Measurements from ENCODE around the gene FOXC2.

The FOXC2 gene

DNA sequence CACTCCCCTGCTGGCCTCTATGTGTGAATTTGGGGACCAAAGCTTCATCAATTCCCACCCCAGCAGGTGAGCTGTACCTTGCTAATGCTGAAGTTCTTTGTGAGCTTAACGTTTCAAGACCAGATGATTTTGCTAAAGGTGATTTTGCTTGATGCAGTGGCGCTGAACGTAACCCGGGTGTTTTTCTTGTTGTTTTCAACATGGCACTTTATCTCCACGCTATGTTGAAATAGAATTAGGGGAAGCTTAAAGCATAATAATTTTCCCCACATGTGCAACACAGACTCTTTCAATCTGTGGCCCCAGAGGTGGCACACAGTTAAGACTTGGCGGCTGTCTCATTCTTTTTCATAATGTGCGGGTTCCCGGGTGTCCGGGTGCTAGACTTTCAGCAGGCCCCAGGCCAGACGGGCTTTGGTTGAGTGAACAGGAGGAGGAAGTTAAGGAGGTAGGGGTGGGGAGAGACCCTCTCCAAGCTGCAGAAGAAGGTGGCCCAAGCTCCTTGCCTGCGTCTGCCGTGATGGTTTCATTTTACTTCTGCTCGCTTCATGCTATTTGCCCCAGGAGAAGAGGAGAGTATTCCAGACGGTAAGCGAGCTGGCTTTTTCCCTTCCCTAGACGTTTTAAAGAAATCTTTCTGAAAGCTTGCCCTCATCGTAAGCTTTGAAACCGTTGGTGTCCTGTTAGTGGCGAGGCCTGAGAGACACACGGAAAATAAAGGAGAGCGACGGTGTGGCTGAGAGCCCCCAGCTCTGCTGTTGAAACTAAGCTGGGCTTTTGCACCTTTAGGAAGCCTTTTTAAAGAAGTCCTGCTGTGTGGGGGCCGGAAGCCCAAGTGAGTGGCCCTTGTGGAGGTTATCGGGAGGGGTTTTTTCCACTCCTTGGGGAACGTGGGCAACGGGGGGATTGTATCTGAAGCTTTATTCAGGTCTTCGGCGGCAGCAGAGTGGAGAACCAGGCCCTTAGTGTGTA, 4.2 kb downstream of the FOXC2 start:
- in situ Hi-C loops (cut with MboI; ENCODE audit: low sequenced_read_pairs): loop anchor here (25.0 kb wide), 3 partner anchors 491 to 1066 kb away; no protein-coding TSS in a partner anchor

DNA sequence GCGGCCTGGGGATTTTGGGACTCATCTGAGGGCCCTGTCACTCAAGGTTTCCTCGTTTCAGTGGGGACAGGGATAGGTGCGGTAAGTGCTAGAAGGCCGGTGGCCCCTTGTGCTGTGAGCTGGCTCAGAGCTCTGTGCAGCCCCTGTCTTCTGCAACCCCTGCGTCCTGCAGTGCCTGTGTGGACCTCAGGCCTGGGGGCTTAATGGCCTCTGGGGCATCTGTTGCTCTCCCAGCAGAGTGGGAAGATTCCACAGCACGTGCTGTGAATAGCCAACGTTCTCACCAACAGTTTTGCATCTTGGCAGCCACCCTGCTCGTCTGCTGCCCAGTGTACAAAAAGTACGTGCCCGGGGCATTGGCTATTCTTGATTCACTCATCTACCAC, 4.9 kb downstream of the FOXC2 start:
- in situ Hi-C loops (cut with MboI; ENCODE audit: low sequenced_read_pairs): loop anchor here (25.0 kb wide), 3 partner anchors 491 to 1066 kb away; no protein-coding TSS in a partner anchor

DNA sequence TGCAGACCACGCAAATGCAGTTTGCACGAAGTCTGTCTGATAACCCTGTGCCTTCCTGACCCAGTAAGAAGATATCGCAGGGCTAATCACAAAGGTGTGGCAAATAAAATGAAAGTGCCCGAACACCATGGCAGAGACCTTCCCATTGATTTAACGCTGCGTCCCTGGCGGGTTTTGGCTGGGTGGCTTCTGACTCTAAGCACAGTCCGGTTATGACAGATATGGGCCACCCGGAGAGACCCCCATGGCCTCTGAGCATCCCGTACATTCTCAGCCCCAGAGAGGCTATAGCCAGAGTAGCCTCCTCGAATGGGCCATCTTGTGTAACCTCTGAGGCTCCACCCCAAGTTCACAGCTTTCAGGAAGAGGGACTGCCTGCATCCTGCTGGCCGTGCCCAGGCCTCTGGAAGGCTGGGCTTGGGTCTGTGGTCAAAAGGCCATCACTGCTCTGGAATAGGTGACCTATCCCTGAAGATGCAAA, 5.5 kb downstream of the FOXC2 start:
- in situ Hi-C loops (cut with MboI; ENCODE audit: low sequenced_read_pairs): loop anchor here (25.0 kb wide), 3 partner anchors 490 to 1065 kb away; no protein-coding TSS in a partner anchor

DNA sequence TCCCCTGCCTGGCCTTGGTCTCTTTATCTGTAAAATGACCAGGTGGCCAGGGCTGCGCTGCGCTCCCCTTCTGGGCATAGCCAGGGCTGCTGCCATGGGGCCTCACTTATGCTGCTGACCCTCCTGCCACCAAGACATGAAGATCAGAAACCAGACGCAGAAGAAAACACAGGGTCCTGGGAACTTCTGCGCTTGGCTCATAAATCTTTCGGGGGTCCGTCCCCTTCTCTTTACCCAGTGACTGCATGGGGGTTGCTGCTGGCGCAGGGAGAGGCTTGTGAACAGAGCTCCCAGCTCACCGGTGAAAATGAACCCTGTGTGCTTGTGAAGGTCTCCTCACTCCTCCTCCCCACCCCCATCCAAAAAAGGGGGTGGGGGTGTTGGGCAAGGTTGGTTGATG, 6.0 kb downstream of the FOXC2 start:
- in situ Hi-C loops (cut with MboI; ENCODE audit: low sequenced_read_pairs): loop anchor here (25.0 kb wide), 3 partner anchors 490 to 1065 kb away; no protein-coding TSS in a partner anchor

DNA sequence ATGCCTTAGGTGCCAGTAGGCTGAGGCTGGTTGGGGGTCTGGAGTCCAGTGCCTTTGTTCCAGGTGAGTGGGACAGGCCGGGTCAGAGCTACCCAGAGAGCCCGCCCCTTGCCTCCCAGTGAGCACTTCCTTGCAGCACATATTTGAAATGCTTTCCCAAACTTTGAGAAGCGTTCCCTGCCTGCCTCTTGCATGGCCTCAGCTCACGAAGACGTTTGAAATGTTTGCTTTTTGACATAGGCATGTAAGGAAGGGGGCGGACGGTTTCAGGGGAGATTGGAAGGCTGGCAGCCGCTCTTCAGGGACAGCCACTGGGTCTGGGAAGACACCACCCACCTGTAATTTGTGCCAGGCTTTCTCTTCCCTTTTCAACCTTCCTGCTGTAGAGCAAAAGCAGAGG, 6.6 kb downstream of the FOXC2 start:
- in situ Hi-C loops (cut with MboI; ENCODE audit: low sequenced_read_pairs): loop anchor here (25.0 kb wide), 3 partner anchors 489 to 1064 kb away; no protein-coding TSS in a partner anchor

DNA sequence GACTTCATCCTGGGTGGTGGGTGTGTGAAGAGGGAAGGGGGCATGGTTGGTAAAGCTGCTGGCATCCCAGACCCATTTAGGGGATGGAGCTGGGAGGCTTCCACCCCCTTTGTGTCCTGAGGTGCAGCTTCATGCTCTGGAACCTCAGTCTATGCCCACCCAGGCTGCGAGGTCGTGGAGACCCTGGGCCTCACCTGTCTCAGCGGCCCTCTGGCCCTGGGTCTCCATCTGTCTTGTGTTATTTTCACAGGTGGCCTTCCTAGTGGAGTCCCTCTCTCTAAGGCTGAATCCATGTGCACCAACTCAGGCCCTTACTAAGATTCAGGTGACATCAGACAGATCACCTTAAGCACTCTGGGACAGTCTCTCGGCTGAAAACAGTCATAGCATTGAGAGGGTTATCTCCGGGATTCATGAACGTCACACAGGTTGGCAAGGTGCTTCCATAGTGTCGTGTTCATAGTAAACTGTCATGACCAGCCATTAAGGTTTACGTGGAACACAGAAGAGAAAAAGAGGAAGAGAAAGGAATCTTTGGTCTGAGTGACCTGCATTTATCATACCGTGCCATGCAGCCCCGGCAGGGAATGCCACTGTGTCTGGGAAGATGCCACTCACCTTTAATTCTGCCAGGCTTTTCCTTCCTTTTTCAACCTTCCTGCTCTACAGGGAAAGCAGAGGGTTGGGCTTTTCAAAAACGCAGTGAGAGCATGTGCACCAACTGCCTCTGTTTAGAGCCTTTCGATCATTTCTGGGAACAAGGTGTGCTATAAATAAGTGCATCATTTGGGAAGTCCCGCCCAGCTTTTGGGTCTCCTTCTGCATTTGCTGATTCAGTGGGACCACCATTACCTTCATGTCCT, 7.2 kb downstream of the FOXC2 start:
- in situ Hi-C loops (cut with MboI; ENCODE audit: low sequenced_read_pairs): loop anchor here (25.0 kb wide), 3 partner anchors 488 to 1063 kb away; no protein-coding TSS in a partner anchor

DNA sequence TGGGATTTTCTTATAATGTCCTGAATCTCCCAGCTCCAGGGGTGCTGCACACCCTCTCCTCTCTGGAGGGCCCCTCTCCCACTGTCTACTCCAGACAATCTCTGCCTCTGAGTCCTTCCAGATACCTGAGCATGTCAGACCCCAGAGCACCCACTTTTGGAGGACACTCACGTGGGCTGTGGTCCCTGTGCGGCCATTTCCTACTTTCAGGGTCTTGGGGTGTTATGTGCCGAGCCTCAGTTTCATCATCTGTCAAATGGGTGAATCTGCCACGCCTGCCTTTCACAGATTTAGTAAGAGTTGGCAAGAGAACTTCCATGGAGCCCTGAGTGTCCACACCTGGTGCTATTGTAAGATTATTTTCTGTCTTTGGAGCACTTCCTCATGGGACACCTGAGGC, 8.0 kb downstream of the FOXC2 start:
- in situ Hi-C loops (cut with MboI; ENCODE audit: low sequenced_read_pairs): loop anchor here (25.0 kb wide), 3 partner anchors 488 to 1063 kb away; no protein-coding TSS in a partner anchor

DNA sequence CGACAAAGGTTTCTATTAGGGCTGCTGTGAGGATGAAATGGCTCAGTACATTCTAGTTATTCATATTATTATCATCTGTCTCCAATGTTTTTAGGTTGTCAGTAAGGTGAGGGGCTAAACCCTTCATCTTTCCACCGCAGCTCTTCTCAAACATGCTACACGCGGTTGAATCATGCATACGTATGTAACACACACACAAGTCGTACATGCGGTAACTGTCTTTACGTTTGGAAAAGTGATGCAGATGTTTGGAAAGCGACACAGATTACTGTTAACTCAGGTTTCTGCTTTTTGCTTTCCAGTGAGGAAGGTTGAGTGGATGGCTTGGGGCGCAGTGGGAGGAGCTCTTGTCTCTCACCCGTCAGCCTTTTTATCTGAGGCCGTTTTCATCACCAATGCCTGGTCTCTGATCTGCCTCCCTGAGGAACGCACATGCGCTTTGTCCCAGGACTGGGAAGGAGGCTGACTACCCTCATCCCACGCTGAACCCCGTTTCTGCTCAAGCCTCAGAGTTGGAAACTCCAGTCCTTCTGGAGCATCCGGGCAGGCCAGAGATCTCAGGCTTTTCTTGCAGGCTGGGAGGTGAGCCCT, 8.6 kb downstream of the FOXC2 start:
- in situ Hi-C loops (cut with MboI; ENCODE audit: low sequenced_read_pairs): no loop called here

DNA sequence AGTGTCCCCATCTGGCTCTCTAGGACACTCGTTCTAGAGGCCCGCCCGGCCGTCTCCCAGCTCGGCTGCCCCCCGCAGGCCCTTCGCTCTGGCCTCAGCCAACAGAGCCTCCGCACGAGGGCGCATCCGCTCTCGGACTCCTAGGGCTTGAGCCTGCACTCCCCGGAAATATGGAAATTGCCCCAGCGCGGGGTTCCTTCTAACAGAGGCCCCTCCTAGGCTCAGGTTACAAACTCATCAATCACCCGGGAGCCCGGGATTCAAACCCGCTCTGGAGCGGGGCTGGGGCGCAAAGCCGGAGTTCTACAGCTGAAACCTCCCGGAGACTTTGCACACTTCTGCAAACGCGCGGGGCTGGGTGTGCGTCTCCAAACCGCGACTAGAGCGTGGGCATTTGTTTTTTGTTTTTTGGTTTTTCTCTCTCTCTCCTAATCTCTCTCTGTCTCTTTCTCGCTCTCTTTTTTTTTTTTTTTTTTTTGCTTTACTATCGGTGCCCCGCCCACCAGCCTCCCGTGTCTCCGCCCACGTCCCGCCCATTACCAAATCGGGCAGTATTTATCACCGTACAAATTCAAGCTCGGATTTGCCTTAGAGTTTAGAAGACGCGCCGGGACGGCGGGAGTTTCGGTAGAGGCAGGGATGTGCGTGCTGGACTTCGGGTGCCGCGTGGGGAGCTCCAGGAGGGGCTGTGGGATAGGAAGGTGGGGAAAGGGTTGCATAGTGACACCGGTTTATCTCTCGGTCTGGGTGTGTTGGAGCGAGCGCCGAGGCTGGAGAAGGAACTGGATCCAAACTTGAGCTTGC, 9.3 kb downstream of the FOXC2 start:
- in situ Hi-C loops (cut with MboI; ENCODE audit: low sequenced_read_pairs): no loop called here

DNA sequence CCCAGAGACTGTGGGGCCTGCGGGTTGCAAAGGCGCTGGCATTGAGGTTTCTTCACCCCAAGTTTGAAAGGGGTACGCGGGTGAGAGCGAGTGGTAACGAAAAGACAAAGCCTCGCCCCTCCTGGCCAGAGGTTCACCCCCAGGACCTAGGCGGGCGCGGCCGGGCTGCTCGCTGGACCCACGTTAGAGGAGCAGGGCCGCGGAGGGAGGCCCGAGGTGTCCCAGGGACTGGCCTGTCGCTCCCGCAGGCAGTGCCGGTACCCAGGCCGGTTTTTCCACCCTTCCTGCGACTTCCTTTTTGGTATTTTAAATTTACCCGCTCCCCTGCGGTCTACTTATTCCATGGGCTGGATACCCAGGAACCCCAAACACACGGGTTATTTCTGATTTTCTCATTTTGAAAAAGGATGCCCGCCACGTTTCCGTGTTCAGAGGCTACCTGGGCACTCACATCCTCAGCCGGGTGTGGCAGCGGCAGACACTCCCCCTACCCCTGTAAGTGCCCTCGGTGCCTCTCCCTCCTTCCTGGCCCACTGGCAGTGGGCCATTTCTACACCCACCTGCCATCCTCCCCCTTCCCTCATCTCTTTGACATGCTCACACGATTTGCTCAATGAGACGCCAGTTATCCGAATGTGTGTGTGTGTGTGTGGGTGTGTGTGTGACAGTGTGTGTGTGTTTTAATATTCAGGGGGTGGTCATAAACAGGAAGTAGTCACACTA, 10.1 kb downstream of the FOXC2 start:
- in situ Hi-C loops (cut with MboI; ENCODE audit: low sequenced_read_pairs): no loop called here

DNA sequence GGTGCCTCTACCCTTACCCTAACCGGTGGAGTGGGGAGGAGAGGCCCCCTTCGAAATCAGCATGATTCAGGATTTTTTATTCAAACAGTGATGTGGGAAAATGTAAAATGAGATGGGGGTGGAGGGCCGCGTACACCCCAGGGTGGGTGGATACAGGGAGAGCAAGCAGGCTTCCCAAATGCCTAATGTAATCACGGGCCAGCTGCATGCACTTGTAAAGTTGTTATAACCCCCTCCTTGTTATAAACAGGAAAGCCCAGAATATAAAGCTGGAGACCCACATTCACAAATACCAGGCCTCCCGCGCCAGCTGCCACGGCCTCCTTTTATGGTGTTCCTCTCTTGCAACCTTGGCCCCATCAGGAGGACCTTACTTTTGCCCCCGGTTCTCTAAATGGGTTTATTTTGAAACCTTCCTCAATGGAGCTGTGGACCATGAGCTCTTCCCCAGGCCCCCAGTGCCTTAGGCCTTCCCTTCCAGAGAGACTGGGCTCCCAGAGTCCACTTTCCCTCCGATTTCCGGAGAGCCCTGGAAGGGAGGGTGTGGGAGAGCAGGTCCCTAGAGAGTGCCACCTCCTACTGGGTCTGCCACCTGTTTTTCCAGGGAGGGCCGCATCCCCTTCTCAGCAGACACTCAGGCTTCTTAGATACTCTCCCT, 10.8 kb downstream of the FOXC2 start:
- in situ Hi-C loops (cut with MboI; ENCODE audit: low sequenced_read_pairs): no loop called here

DNA sequence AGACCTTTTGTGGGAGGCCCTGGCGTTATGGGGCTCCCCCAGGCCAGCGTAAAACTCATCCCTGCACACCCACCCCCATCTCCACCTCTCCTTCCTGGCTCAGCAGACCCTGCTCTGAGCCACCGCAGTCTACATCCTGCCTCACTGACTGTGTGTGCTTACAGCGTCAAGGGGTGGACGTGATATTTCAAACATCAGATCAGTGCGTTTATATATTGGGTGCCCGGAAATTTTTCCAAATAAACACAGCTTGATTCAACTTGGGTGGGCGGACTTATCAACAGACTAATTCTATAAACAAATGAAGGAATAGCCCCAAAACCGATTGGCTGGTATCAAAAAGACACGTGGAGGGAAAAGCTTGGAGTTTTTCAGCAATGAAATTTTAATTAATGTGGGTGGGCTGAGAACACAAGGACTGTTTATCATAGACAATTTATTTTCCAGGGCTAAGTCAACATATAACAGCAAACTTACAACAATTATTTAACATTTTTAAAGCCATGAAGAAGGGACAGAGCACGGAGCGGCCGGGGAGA, 11.5 kb downstream of the FOXC2 start, which contains the start of gene FOXL1:
Gene FOXL1 (plus strand): TSS at position 489 of the 539 bp plus-strand sequence. CDS start 175 bp downstream, outside the sequence.
- in situ Hi-C loops (cut with MboI; ENCODE audit: low sequenced_read_pairs): no loop called here

DNA sequence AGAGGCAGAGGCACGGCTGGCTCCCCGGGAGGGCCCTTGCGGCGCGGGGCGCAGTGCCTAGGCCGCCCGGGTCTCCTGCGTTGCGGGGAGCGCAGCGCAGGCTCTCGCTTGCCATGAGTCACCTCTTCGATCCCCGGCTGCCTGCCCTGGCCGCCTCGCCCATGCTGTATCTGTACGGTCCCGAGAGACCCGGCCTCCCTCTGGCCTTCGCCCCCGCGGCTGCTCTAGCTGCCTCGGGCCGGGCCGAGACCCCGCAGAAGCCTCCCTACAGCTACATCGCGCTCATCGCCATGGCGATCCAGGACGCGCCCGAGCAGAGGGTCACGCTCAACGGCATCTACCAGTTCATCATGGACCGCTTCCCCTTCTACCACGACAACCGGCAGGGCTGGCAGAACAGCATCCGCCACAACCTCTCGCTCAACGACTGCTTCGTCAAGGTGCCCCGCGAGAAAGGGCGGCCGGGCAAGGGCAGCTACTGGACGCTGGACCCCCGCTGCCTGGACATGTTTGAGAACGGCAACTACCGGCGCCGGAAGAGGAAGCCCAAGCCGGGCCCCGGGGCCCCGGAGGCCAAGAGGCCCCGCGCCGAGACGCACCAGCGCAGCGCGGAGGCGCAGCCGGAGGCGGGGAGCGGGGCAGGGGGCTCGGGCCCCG, 12.1 kb downstream of the FOXC2 start:
- in situ Hi-C loops (cut with MboI; ENCODE audit: low sequenced_read_pairs): no loop called here

DNA sequence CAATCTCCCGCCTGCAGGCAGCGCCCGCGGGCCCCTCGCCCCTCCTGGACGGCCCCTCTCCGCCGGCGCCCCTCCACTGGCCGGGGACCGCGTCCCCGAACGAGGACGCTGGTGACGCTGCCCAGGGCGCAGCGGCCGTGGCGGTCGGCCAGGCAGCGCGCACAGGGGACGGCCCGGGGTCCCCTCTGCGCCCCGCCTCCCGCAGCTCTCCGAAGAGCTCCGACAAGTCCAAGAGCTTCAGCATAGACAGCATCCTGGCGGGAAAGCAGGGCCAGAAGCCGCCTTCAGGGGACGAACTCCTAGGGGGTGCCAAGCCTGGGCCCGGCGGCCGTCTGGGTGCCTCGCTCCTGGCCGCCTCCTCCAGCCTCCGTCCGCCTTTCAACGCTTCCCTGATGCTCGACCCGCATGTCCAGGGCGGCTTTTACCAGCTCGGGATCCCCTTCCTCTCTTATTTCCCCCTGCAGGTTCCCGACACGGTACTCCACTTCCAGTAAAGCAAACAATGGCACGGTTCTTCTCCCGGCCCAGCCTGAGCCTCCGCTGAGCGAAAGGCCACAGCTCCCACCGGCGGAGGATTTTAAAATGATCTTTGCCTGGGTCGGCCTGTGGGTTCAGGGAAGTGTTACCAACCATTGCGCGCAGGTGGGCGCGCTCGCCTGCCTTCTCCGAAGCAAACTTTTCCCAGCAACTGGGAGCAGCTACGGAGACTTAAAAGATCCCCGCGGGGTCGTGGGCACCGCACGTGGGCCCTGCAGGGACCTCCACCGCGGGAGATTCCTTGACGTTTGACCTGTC, 12.8 kb downstream of the FOXC2 start:
- in situ Hi-C loops (cut with MboI; ENCODE audit: low sequenced_read_pairs): no loop called here

DNA sequence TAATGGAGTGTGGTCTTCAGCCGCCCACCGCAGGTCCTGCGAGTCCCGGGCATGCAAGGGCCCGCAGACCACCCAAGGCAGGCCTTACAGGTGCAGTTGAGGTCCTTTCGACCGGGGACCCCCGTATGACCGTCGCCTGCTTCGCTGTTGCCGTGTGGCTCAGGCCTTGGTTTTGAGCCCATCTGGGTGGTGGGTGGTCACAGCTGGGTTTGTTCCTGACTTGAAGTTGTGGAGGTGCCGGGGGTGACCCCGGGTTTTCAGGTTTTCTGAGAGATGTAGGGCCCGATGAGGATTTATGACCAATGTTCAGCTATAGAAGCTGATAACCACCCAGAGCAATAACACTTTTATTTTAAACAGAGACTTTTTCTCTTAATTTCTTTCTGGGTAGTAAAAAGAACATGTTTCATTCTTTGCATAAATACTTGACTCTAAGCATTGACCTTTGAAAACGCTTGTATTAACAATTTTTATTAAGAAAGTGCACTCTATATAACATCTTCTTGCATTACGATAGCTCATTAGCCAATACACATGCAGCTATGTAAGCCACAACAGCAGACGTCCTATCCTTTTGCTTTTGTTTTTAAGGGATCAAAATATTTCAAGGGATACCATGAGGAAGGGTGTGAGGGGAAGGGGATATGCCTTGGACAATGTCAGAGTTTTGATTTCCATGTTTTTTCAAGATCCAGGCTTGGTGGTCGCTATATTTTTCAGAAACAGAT, 13.6 kb downstream of the FOXC2 start:
- in situ Hi-C loops (cut with MboI; ENCODE audit: low sequenced_read_pairs): no loop called here

DNA sequence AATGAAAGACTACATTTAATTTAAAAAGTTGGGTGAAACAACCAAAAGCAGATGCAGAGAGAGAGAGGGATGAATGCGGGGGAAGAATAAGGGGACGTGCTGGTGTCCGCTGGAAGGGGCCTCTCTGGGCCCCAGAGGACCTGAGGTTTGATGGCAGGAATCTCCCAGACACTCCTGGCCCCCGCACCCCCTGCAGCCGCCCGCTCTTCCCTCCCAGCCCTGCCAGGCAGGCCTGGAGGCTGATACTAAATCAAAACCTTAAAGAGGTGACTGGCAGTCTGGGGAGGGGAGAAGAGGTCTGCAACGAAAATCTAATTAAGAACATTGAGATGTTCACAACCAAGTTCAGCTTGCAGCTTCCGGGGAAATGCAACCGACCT, 14.2 kb downstream of the FOXC2 start:
- in situ Hi-C loops (cut with MboI; ENCODE audit: low sequenced_read_pairs): no loop called here

Measured in HL-60/S4 treated with retinoic acid at 250 ng/mL for 4 days and 3 days (cell line).